G401.6 (cell line): Measurements from ENCODE around the gene LRRC8B.
"Not testable (repeated sequence)": the region's sequence is repeated elsewhere in the genome, so short reads cannot be mapped to it uniquely, and the experiment has no call there.

Experiments
- FAIRE-seq: peaks from 2 replicates; lab custom pipeline; 2012; peaks lifted over from hg19 to GRCh38; lab: Jason Lieb, UNC

LRRC8B gene

DNA sequence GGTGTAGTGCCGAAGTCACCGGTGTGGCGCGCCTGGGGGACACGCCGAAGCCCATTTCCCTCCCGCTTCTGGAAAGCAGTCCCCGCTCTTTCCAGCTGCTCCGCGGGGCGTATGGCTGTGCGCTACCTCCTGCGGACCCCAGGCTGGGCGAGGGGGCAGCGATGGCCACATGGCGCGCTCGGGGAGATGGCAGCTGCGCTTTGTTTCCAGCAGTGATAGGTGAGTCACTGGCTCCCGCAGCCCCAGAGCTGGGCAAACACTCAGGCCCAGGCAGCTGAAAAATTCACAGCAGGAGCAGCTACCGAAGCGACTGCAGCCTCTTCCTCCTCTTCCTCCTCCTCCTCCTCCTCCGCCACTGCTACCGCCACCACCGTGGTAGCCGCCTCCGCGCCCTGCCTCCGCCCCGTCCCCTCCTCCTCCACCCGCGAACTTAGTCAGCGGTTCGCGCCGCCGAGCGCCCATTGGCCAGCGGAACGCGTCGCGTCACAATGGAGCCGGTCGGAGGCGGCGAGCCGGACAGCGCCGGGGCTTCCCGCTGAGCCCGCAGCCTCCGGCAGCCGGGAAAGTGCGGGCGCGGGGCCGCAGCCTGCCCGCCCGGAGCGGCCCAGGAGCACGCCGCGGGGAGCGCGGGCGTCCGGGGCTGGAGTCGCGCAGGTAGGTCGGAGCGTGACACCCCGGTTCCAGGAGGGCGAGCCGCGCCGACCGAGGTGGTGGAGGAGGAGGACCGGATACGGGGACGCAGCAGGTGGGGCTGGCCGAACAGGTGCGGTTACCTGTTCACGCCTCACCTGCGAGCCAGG is at the start of gene LRRC8B:
LRRC8B (plus strand) TSS at position 461 of the 800 bp plus-strand sequence. CDS start 57,822 bp downstream, outside the sequence.
- FAIRE-seq = peak; percentile 31

- no peak for FAIRE-seq
Observed at GRCh38 chr1:89475269-89475668, 49.4 kb upstream of the LRRC8B start.

DNA sequence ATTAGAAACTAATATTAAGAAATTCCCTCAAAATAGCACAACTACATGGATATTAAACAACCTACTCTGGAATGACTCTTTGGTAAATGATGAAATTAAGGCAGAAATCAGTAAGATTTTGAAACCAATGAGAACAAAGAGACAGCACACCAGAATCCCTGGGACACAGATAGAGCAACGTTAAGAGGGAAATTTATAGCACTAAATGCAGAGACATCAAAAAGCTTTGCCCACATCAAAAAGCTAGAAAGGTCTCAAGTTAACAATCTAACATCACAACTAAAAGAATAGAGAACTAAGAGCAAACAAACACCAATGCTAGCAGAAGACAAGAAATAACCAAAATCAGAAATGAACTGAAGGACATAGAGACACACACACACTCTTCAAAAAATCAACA is 48.6 kb upstream of the LRRC8B start:
- FAIRE-seq = no peak

- FAIRE-seq = peak; percentile 95
Observed at GRCh38 chr1:89483010-89483756, 41.4 kb upstream of the LRRC8B start.

DNA sequence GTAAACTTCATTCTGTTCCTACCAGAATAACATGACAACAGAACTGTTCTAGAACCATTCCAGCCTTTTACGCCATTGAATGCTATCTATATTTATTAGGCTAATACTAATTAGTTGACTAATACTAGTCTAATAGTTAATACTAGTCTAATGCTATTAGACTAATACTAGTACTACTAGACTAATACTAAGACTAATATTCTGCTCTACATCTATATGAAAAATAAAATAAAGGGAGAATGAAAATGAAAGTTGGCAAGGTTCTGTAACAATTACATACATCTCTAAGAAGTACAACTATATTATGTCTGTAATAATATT is 40.9 kb upstream of the LRRC8B start:
- FAIRE-seq = peak; percentile 3

GRCh38 chr1:89484092-89485038 is 40.3 kb upstream of the LRRC8B start:
- no peak for FAIRE-seq

- no peak for FAIRE-seq
Observed at GRCh38 chr1:89487972-89488371, 36.7 kb upstream of the LRRC8B start.

GRCh38 chr1:89489047-89489729 is 35.4 kb upstream of the LRRC8B start:
- FAIRE-seq = no peak

GRCh38 chr1:89490389-89490788 is 34.2 kb upstream of the LRRC8B start:
- FAIRE-seq = no peak

GRCh38 chr1:89499320-89499719 is 25.3 kb upstream of the LRRC8B start:
- no peak for FAIRE-seq

- FAIRE-seq = no peak
Observed at GRCh38 chr1:89502042-89502441, 22.6 kb upstream of the LRRC8B start.

GRCh38 chr1:89502895-89503294 is 21.7 kb upstream of the LRRC8B start:
- no peak for FAIRE-seq

DNA sequence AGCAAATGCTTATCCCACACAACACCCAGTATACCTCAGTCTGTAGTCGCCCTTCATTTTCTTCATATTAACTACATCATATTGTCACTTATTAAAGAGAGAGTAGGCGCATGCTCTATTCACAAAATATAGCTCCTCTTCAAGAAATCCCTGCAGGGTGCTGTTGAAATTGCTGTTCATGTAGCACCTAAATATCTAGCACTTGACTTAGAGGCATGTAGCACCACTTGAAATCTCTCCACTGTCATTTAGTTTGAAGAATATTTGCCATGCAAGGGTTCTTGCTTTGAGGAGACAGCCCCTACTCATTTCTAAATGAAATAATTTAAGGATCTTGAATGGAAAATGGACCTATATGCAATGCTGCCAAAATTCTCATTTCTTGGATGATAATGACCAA is 20.9 kb upstream of the LRRC8B start:
- no peak for FAIRE-seq

- FAIRE-seq = not testable (repeated sequence)
Observed at GRCh38 chr1:89510061-89510460, 14.6 kb upstream of the LRRC8B start.

GRCh38 chr1:89512996-89513720 is 11.5 kb upstream of the LRRC8B start:
- FAIRE-seq = no peak

DNA sequence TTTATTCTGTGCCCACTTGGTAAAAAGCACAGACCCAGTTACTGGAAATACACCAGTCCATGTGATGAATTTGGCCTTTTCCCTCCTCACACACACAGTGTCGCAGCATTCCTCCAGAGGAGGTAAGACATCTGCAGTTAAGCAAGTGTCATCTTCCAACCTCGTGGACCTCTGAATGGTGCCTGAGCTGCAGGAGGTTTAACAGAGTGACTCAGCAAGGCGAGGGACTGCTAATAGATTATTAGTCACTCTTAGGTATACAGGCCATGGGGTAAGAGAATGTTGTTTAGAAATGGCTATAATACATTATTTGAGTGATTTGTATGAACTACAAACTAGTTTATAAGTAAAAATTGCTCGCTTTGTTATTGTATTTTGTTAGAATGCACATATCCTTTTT is 8.6 kb upstream of the LRRC8B start:
- no peak for FAIRE-seq

GRCh38 chr1:89518221-89518631 is 6.4 kb upstream of the LRRC8B start:
- no peak for FAIRE-seq

DNA sequence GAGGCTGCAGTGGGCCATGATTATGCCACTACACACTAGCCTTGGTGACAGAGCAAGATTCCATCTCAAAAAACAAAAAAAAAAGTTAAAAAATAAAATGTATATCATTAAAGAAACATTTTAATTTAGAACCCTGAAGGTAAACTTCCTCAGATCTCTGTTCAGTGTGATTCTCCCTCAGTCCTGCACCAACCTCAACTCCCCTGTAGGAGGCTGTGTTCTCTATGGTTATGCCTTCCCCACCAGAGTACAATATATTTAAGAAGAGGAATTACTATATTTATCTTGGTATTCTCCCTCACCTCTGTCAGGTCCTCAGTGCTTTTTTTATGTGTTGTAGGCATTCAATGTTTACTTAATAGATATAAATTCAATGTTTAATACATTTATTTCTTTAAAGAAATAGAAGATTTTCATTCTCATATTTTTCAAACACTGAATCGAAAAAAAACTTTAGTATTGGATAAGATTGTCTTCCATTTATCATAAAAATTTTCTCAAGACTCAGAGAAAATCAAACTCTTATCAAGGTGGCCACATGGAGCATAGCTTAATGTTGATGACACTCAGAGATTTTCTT is 4.8 kb upstream of the LRRC8B start:
- peak; percentile 90 for FAIRE-seq

- FAIRE-seq = not testable (repeated sequence)
Observed at GRCh38 chr1:89521977-89522376, 2.7 kb upstream of the LRRC8B start.

GRCh38 chr1:89523572-89524368 is 859 bp upstream of the LRRC8B start:
- peak; percentile 91 for FAIRE-seq
